IMR-90 (cell line): ENCODE measurements around the gene DUSP2. TPM values are rescaled to one million over a fixed set of nuclear protein-coding genes. Genes with fewer than 3 reads are reported as not detected.

Experiments used
- ATAC-seq: fragments of 200-7000 bp; cut with Tn5 transposase; 2 replicates; pipeline ENCODE4 v1.9.1; 2020; ENCODE audit warnings: low read depth, mild to moderate bottlenecking, moderate library complexity
- BruUV-seq: library from RNA; stranded (reverse); fragments of 400-500 nt; replicated peaks from 2 replicates; lab custom pipeline; 2021; lab: Mats Ljungman, UMichigan
- CTCF ChIA-PET: fragments of 300-600 bp; formaldehyde crosslinking; extraction: SDS; loops from one replicate; lab custom pipeline; 2021; ENCODE audit warnings: antibody characterized with exemption; lab: Yijun Ruan, JAX
- POLR2A ChIA-PET: fragments of 300-600 bp; sonication (Branson Sonifier 250); formaldehyde crosslinking; loops from one replicate; lab custom pipeline; 2022; ENCODE audit warnings: antibody characterized with exemption; ENCODE audit not compliant: unreplicated experiment; lab: Charles Lee
- DNase-seq: peaks from one replicate; pipeline ENCODE4 v3.0.0; 2013
- H2AFZ ChIP-seq: replicated peaks from 2 replicates; pipeline ENCODE3; 2013; ENCODE audit warnings: low read length, mild to moderate bottlenecking; ENCODE audit not compliant: poor library complexity
- H2AK5ac ChIP-seq: 2 replicates; pipeline ENCODE4 v1.6.1; 2013; ENCODE audit warnings: low read depth, low read length, inconsistent platforms
- H2AK9ac ChIP-seq: replicated peaks from 2 replicates; pipeline ENCODE3; 2013; ENCODE audit warnings: mild to moderate bottlenecking, low read depth, low read length, moderate library complexity; ENCODE audit not compliant: poor library complexity
- H2BK120ac ChIP-seq: 2 replicates; pipeline ENCODE4 v1.6.1; 2013; ENCODE audit warnings: low read depth, low read length, inconsistent platforms
- H2BK15ac ChIP-seq: 3 replicates; pipeline ENCODE4 v1.6.1; 2013; ENCODE audit warnings: low read depth, low read length, inconsistent platforms
- H2BK20ac ChIP-seq: 2 replicates; pipeline ENCODE4 v1.6.1; 2013; ENCODE audit warnings: low read depth, mild to moderate bottlenecking, inconsistent platforms, low read length, moderate library complexity
- H2BK5ac ChIP-seq: 2 replicates; pipeline ENCODE4 v1.6.1; 2013; ENCODE audit warnings: mild to moderate bottlenecking, low read depth, low read length, inconsistent platforms; ENCODE audit not compliant: poor library complexity, severe bottlenecking
- H3K14ac ChIP-seq: replicated peaks from 2 replicates; pipeline ENCODE4 v1.6.1; 2013; ENCODE audit warnings: low read depth, low read length, inconsistent platforms
- H3K18ac ChIP-seq: 2 replicates; pipeline ENCODE4 v1.6.1; 2013; ENCODE audit warnings: low read depth, low read length, control low read depth
- H3K23ac ChIP-seq: 2 replicates; pipeline ENCODE4 v1.6.1; 2013; ENCODE audit warnings: low read depth, low read length, inconsistent platforms
- H3K27ac ChIP-seq: 2 replicates; pipeline ENCODE4 v1.5.1; 2013; ENCODE audit warnings: mild to moderate bottlenecking, control low read depth, low read length; ENCODE audit not compliant: insufficient read depth
- H3K27me3 ChIP-seq: 2 replicates; pipeline ENCODE4 v1.6.1; 2013; ENCODE audit warnings: low read length; ENCODE audit not compliant: control insufficient read depth, insufficient read depth
- H3K36me3 ChIP-seq: 2 replicates; pipeline ENCODE4 v1.6.1; 2013; ENCODE audit warnings: low read length, mixed read lengths; ENCODE audit not compliant: control insufficient read depth, insufficient read depth
- H3K4ac ChIP-seq: 2 replicates; pipeline ENCODE4 v1.6.1; 2013; ENCODE audit warnings: low read depth, low read length, inconsistent platforms
- H3K4me1 ChIP-seq: 2 replicates; pipeline ENCODE4 v1.6.1; 2013; ENCODE audit warnings: low read length, mixed read lengths; ENCODE audit not compliant: control insufficient read depth, insufficient read depth
- H3K4me2 ChIP-seq: 2 replicates; pipeline ENCODE4 v1.6.1; 2013; ENCODE audit warnings: low read depth, mild to moderate bottlenecking, control low read depth, low read length, moderate library complexity
- H3K4me3 ChIP-seq: 2 replicates; pipeline ENCODE4 v1.5.1; 2013; ENCODE audit warnings: low read depth, mild to moderate bottlenecking, control low read depth, low read length, moderate library complexity; ENCODE audit not compliant: insufficient read depth
- H3K56ac ChIP-seq: 2 replicates; pipeline ENCODE4 v1.6.1; 2013; ENCODE audit warnings: low read length, inconsistent platforms; ENCODE audit not compliant: insufficient read depth; ENCODE audit errors: extremely low read depth
- H3K79me1 ChIP-seq, 2 experiments: 2 replicates each; pipeline ENCODE4 v1.6.1; 2013; ENCODE audit warnings: low read length in 2 of 2, inconsistent platforms in 1 of 2, low read depth in 1 of 2
- H3K9ac ChIP-seq: 2 replicates; pipeline ENCODE4 v1.6.1; 2013; ENCODE audit warnings: low read depth, low read length, control low read depth
- H3K9me1 ChIP-seq: 2 replicates; pipeline ENCODE4 v1.6.1; 2013; ENCODE audit warnings: low read length, inconsistent platforms; ENCODE audit not compliant: insufficient read depth
- H3K9me3 ChIP-seq: 2 replicates; pipeline ENCODE4 v1.6.1; 2013; ENCODE audit warnings: low read length; ENCODE audit not compliant: control insufficient read depth, insufficient read depth
- H4K20me1 ChIP-seq: 2 replicates; pipeline ENCODE4 v1.6.1; 2013; ENCODE audit warnings: low read length, inconsistent platforms; ENCODE audit not compliant: insufficient read depth
- H4K5ac ChIP-seq: 2 replicates; pipeline ENCODE4 v1.6.1; 2013; ENCODE audit warnings: mild to moderate bottlenecking, low read depth, low read length, control low read depth
- H4K8ac ChIP-seq, 2 experiments: 2 replicates each; pipeline ENCODE4 v1.6.1; 2013; ENCODE audit warnings: low read depth in 2 of 2, low read length in 2 of 2, control low read depth in 1 of 2, inconsistent platforms in 1 of 2
- H4K91ac ChIP-seq: 2 replicates; pipeline ENCODE4 v1.6.1; 2013; ENCODE audit warnings: low read depth, low read length, inconsistent platforms; ENCODE audit not compliant: insufficient read depth
- BHLHE40 ChIP-seq: fragments of 150-350 bp; IDR thresholded peaks from 2 replicates; pipeline ENCODE4 v1.6.1; 2016; ENCODE audit warnings: mild to moderate bottlenecking, low read depth, low read length
- CEBPB ChIP-seq: IDR thresholded peaks from 2 replicates; pipeline ENCODE4 v1.6.1; 2012; ENCODE audit warnings: low read depth, low read length, improper control_type of control experiment
- CHD1 ChIP-seq: IDR thresholded peaks from 2 replicates; pipeline ENCODE4 v1.6.1; 2012; ENCODE audit warnings: low read depth, low read length, improper control_type of control experiment
- CTCF ChIP-seq: conservative IDR thresholded peaks from 2 replicates; pipeline ENCODE4 v1.5.1; 2012; ENCODE audit warnings: mild to moderate bottlenecking, low read depth, low read length, improper control_type of control experiment
- FOS ChIP-seq: fragments of 150-350 bp; IDR thresholded peaks from 2 replicates; pipeline ENCODE4 v1.6.1; 2016; ENCODE audit warnings: low read depth, low read length
- MAFK ChIP-seq: IDR thresholded peaks from 2 replicates; pipeline ENCODE4 v1.6.1; 2012; ENCODE audit warnings: low read depth, low read length, improper control_type of control experiment
- MAZ ChIP-seq: IDR thresholded peaks from 2 replicates; pipeline ENCODE4 v1.6.1; 2012; ENCODE audit warnings: low read depth, mild to moderate bottlenecking, low read length, improper control_type of control experiment, moderate library complexity, borderline replicate concordance
- MXI1 ChIP-seq: IDR thresholded peaks from 2 replicates; pipeline ENCODE4 v1.6.1; 2012; ENCODE audit warnings: low read depth, mild to moderate bottlenecking, low read length, moderate library complexity, borderline replicate concordance
- NFE2L2 ChIP-seq: fragments of 150-350 bp; IDR thresholded peaks from 2 replicates; pipeline ENCODE4 v1.6.1; 2016; ENCODE audit warnings: low read depth, mild to moderate bottlenecking, low read length
- POLR2A ChIP-seq: IDR thresholded peaks from 2 replicates; pipeline ENCODE4 v1.6.1; 2012; ENCODE audit warnings: mild to moderate bottlenecking, low read depth, low read length
- RAD21 ChIP-seq: IDR thresholded peaks from 2 replicates; pipeline ENCODE4 v1.6.1; 2012; ENCODE audit warnings: low read length, improper control_type of control experiment
- RCOR1 ChIP-seq: IDR thresholded peaks from 2 replicates; pipeline ENCODE4 v1.6.1; 2012; ENCODE audit warnings: mild to moderate bottlenecking, low read length, improper control_type of control experiment; ENCODE audit not compliant: insufficient replicate concordance
- RFX5 ChIP-seq: IDR thresholded peaks from 2 replicates; pipeline ENCODE4 v1.8.0; 2012; ENCODE audit warnings: low read depth, mild to moderate bottlenecking, low read length, moderate library complexity
- SMC3 ChIP-seq: fragments of 150-350 bp; IDR thresholded peaks from 2 replicates; pipeline ENCODE4 v1.6.1; 2016; ENCODE audit warnings: low read depth, mild to moderate bottlenecking, antibody characterized with exemption, low read length, moderate library complexity
- WGBS, 2 experiments: methylation state at CpG; one replicate each; pipeline versions ENCODE4 v1.1.5 to v1.1.7; 2013; ENCODE audit warnings: missing lambda C conversion rate in 2 of 2; ENCODE audit not compliant: insufficient read length in 1 of 2; ENCODE audit errors: extremely low coverage in 2 of 2; 5-methylcytosine and 5-hydroxymethylcytosine counted together
- dilution Hi-C: fragments of 300-500 bp; cut with HindIII; formaldehyde crosslinking; loops from one replicate; pipeline ENCODE4 v1.14.3; 2018; ENCODE audit warnings: low sequenced_read_pairs; ENCODE audit not compliant: unreplicated experiment
- in situ Hi-C: fragments of 300-500 bp; cut with MboI; formaldehyde crosslinking; loops from 3 replicates; pipeline ENCODE4 v1.14.3; 2019; ENCODE audit warnings: low sequenced_read_pairs, inconsistent platforms, mixed read lengths
- intact Hi-C: fragments of 100-400 bp; cut with micrococcal nuclease; formaldehyde crosslinking; loops from 2 replicates; pipeline ENCODE4 v1.10.0; 2022
- polyA plus RNA-seq, 3 experiments: library from polyadenylated mRNA; depleted of rRNA; stranded (reverse); fragments of >200 nt; gene quantifications; 2 replicates each; pipeline ENCODE4 v1.2.3, GENCODE V29; 2012; ENCODE audit warnings: low replicate concordance in 1 of 3
- total RNA-seq: library from RNA; depleted of rRNA; stranded (reverse); fragments of >200 nt; gene quantifications from 2 replicates; pipeline ENCODE4 v1.2.3, GENCODE V29; 2012
- TF ChIP-seq, protein P1 (sequence below): fragments of 150-350 bp; IDR thresholded peaks from 2 replicates; pipeline ENCODE4 v1.6.1; 2017; ENCODE audit warnings: mild to moderate bottlenecking, antibody characterized with exemption, low read length, low read depth
- TF ChIP-seq, protein P2 (sequence below): fragments of 150-350 bp; IDR thresholded peaks from 2 replicates; pipeline ENCODE4 v1.6.1; 2016; ENCODE audit warnings: low read depth, mild to moderate bottlenecking, low read length, moderate library complexity, borderline replicate concordance

Gene DUSP2
- total and polyA plus RNA-seq, 2 of the 4 experiments (the other 2 are of a cell fraction): 1.8 to 3.8 TPM

DNA sequence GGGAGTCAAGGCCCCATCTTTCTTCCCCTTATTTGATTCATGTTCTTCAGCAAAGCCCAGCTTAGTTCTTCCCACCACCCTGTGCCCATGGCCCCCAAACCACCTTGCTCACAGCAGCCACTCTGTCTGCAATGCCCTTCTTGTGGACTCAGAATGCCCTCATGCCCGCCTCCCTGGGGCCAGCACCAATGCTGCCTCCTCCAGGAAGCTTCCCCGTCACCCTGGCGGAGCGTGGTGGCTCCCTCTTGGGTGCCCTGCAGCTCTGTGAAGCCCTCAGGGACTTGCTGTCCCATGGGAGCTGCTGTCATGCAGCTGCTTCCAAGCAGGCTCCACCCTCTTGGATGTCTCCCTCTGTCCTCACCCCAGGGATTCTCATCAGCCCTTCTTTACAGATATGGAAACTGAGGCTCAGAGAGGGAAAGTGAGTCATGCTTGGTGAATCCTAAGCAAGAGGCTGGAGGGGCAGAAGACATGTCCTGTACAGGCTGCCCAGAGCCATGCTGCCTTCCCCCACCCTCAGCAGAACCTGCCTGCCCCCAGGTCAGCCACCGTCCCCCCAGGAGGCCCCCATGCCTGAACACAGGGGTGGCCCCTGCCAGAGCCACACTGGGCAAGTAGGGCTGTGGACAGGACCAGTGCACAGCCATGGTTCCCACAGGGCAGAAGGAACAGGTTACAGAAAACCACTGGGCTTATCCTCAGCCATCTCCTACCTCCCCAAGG, 11.8 kb upstream of the DUSP2 start:
- no TSS peak for BruUV-seq
- H3K27ac ChIP-seq: no peak overlapping the region
- no peaks in the 10 kb centered on the region for H3K79me1 ChIP-seq
- no peak overlapping the region for H3K18ac ChIP-seq
- H3K14ac ChIP-seq: no peak overlapping the region
- peak overlapping the region; percentile 42 for H2AK9ac ChIP-seq
- no peak overlapping the region for H4K91ac ChIP-seq
- H3K4me2 ChIP-seq: no peak overlapping the region
- H2AFZ ChIP-seq: no peak overlapping the region
- H3K23ac ChIP-seq: no peak overlapping the region
- H4K5ac ChIP-seq: no peak overlapping the region
- POLR2A ChIA-PET: no interaction called here
- H4K20me1 ChIP-seq: no peaks in the 10 kb centered on the region
- H2BK20ac ChIP-seq: no peak overlapping the region
- H3K4ac ChIP-seq: no peak overlapping the region
- no peak overlapping the region for H4K8ac ChIP-seq
- WGBS, 2 experiments: 95% methylated on average over 4 of the region's 5 CpGs; no CpG with 5 or more reads in 1 of the 2 experiments
- no peak overlapping the region for H2BK5ac ChIP-seq
- in situ Hi-C loops (no loop called here), dilution Hi-C loops (no loop called here), intact Hi-C loops (no loop called here)
- H2AK5ac ChIP-seq: no peak overlapping the region
- TF ChIP-seq, protein P1, sequence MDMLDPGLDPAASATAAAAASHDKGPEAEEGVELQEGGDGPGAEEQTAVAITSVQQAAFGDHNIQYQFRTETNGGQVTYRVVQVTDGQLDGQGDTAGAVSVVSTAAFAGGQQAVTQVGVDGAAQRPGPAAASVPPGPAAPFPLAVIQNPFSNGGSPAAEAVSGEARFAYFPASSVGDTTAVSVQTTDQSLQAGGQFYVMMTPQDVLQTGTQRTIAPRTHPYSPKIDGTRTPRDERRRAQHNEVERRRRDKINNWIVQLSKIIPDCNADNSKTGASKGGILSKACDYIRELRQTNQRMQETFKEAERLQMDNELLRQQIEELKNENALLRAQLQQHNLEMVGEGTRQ: no peak
- TF ChIP-seq MAZ: no peak
- no peak for TF ChIP-seq MXI1
- TF ChIP-seq CTCF: no peak
- TF ChIP-seq CHD1: no peak
- no peak for TF ChIP-seq POLR2A
- no peak for TF ChIP-seq NFE2L2
- no peak for TF ChIP-seq RAD21
- TF ChIP-seq RFX5: no peak
- no peak for TF ChIP-seq FOS
- no peak for TF ChIP-seq MAFK
- TF ChIP-seq, protein P2, sequence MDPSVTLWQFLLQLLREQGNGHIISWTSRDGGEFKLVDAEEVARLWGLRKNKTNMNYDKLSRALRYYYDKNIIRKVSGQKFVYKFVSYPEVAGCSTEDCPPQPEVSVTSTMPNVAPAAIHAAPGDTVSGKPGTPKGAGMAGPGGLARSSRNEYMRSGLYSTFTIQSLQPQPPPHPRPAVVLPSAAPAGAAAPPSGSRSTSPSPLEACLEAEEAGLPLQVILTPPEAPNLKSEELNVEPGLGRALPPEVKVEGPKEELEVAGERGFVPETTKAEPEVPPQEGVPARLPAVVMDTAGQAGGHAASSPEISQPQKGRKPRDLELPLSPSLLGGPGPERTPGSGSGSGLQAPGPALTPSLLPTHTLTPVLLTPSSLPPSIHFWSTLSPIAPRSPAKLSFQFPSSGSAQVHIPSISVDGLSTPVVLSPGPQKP: no peak
- TF ChIP-seq SMC3: no peak
- TF ChIP-seq RCOR1: no peak
- TF ChIP-seq BHLHE40: no peak
- TF ChIP-seq CEBPB: no peak
- no peaks in the 10 kb centered on the region for H3K9me3 ChIP-seq
- CTCF ChIA-PET: no interaction called here
- H3K27me3 ChIP-seq: peaks cover 12% of the 10 kb centered on the region; the same call in 1 of the 2 replicates
- ATAC-seq (no peak), DNase-seq (no peak)
- no peaks in the 10 kb centered on the region for H3K36me3 ChIP-seq
- H2BK15ac ChIP-seq: no peak overlapping the region
- H3K4me3 ChIP-seq: no peak overlapping the region
- H3K56ac ChIP-seq: no peak overlapping the region
- H3K9ac ChIP-seq: no peak overlapping the region
- no peaks in the 10 kb centered on the region for H3K4me1 ChIP-seq
- no peaks in the 10 kb centered on the region for H3K9me1 ChIP-seq
- H2BK120ac ChIP-seq: no peak overlapping the region
